Body of pancreas (tissue), 4 donors: Measurements from ENCODE around the gene TFPI.

Experiments
- CTCF ChIP-seq, 7 experiments: fragments of 450-650 bp in 4 of 7; fragments of 200-600 bp in 3 of 7; sonication (generic) in 3 of 7; IDR thresholded peaks; one replicate each; pipeline ENCODE4 v1.5.1; 2016 to 2019; ENCODE audit warnings: antibody characterized with exemption in 7 of 7
- POLR2A ChIP-seq, 3 donors: fragments of 450-650 bp; IDR thresholded peaks; one replicate each; pipeline ENCODE4 v1.6.1; 2016; ENCODE audit warnings: antibody characterized with exemption in 3 of 3, mild to moderate bottlenecking in 2 of 3

GRCh38 chr2:187567126-187567525, 12.9 kb upstream of the TFPI start:
- TF ChIP-seq CTCF (IDR thresholded peaks at IDR 0.05) (no peak), POLR2A (IDR thresholded peaks at IDR 0.05) (no peak)
